ENCODE results near the gene GRID2. TPM values are rescaled to one million over a fixed set of nuclear protein-coding genes. Genes with fewer than 3 reads are reported as not detected.

The GRID2 gene
- total and polyA plus RNA-seq, 2 of the 4 experiments (the other 2 are of a cell fraction): under 0.01 TPM; not detected in 1

DNA sequence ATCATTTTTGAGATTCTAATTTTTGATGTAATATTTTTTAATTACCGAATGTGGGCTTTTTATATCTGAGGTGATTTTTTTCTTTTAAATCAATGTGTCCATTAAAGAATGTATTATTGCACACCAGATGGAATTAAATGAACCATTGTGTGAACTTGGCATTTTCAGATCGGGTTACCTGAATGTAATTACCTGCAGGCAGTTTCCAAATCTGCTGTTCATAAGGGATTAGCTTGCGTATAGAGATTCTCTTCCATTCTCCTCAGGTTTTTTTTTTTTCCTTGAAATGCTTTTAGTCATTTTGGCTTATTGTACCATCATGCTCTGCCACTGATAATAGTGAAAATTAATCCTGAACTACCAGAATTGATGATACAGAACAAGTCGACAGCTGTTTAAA, 1013.3 kb downstream of the GRID2 start:
- CTCF ChIA-PET: interaction anchor here (0.6 kb wide), 1 partner anchor 510 kb away, joined by 3 read pairs; no protein-coding TSS in a partner anchor
- dilution Hi-C loops (cut with HindIII; ENCODE audit: low sequenced_read_pairs, unreplicated experiment): no loop called here
- TF ChIP-seq RAD21 (IDR thresholded peaks at IDR 0.05; ENCODE audit: low read length) (no peak), RCOR1 (IDR thresholded peaks at IDR 0.05; ENCODE audit: insufficient replicate concordance, low read length) (no peak), SMC3 (IDR thresholded peaks at IDR 0.05; ENCODE audit: low read depth, low read length) (no peak), POLR2A (IDR thresholded peaks at IDR 0.05; ENCODE audit: low read depth, low read length) (no peak), USF2 (IDR thresholded peaks at IDR 0.05; ENCODE audit: low read depth, low read length) (no peak), CHD1 (IDR thresholded peaks at IDR 0.05; ENCODE audit: low read depth, low read length) (no peak), MAZ (IDR thresholded peaks at IDR 0.05; ENCODE audit: borderline replicate concordance, low read depth, low read length) (no peak), RFX5 (IDR thresholded peaks at IDR 0.05; ENCODE audit: low read depth, low read length) (no peak), MXI1 (IDR thresholded peaks at IDR 0.05; ENCODE audit: borderline replicate concordance, low read depth, low read length) (no peak), ELK1 (IDR thresholded peaks at IDR 0.05; ENCODE audit: borderline replicate concordance, low read depth, low read length) (no peak), BHLHE40 (IDR thresholded peaks at IDR 0.05; ENCODE audit: low read depth, low read length) (no peak), CEBPB (IDR thresholded peaks at IDR 0.05; ENCODE audit: low read depth, low read length) (no peak), MAFK (IDR thresholded peaks at IDR 0.05; ENCODE audit: low read depth, low read length) (no peak), NFE2L2 (IDR thresholded peaks at IDR 0.05; ENCODE audit: low read depth, low read length) (no peak), FOS (IDR thresholded peaks at IDR 0.05; ENCODE audit: low read depth, low read length) (no peak)
- TF ChIP-seq, protein P1, sequence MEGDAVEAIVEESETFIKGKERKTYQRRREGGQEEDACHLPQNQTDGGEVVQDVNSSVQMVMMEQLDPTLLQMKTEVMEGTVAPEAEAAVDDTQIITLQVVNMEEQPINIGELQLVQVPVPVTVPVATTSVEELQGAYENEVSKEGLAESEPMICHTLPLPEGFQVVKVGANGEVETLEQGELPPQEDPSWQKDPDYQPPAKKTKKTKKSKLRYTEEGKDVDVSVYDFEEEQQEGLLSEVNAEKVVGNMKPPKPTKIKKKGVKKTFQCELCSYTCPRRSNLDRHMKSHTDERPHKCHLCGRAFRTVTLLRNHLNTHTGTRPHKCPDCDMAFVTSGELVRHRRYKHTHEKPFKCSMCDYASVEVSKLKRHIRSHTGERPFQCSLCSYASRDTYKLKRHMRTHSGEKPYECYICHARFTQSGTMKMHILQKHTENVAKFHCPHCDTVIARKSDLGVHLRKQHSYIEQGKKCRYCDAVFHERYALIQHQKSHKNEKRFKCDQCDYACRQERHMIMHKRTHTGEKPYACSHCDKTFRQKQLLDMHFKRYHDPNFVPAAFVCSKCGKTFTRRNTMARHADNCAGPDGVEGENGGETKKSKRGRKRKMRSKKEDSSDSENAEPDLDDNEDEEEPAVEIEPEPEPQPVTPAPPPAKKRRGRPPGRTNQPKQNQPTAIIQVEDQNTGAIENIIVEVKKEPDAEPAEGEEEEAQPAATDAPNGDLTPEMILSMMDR (conservative IDR thresholded peaks at IDR 0.05; ENCODE audit: low read depth, low read length): no peak

More for the DNA sequence above, 1013.3 kb downstream of the GRID2 start:
- no peak overlapping the region for H3K9ac ChIP-seq (ENCODE audit: low read depth, low read length)
- no peaks in the 10 kb centered on the region for H3K9me3 ChIP-seq (ENCODE audit: control insufficient read depth, insufficient read depth, low read length)
- H2AK9ac ChIP-seq (replicated peaks; ENCODE audit: low read depth, low read length, poor library complexity): no peak overlapping the region
- H3K79me1 ChIP-seq (ENCODE audit: low read depth in 1 of 2, low read length in 2 of 2): no peaks in the 10 kb centered on the region
- POLR2A ChIA-PET (ENCODE audit: unreplicated experiment): no interaction called here
- WGBS, 2 experiments (ENCODE audit: extremely low coverage in 2 of 2, insufficient read length in 1 of 2): 60% methylated on average over 1 of the region's 4 CpGs; no CpG with 5 or more reads in 1 of the 2 experiments
- H2BK15ac ChIP-seq (ENCODE audit: low read depth, low read length): no peak overlapping the region
- H3K4me1 ChIP-seq (ENCODE audit: control insufficient read depth, insufficient read depth, low read length): no peaks in the 10 kb centered on the region
- no peak overlapping the region for H2BK20ac ChIP-seq (ENCODE audit: low read depth, low read length)
- no peaks in the 10 kb centered on the region for H3K36me3 ChIP-seq (ENCODE audit: control insufficient read depth, insufficient read depth, low read length)
- H4K8ac ChIP-seq (ENCODE audit: low read depth in 2 of 2, low read length in 2 of 2): no peak overlapping the region
- H2AFZ ChIP-seq (replicated peaks; ENCODE audit: low read length, poor library complexity): no peak overlapping the region
- H4K91ac ChIP-seq (ENCODE audit: insufficient read depth, low read depth, low read length): no peak overlapping the region
- no peak overlapping the region for H3K27ac ChIP-seq (ENCODE audit: insufficient read depth, low read length)
- H2BK120ac ChIP-seq (ENCODE audit: low read depth, low read length): no peak overlapping the region
- no peaks in the 10 kb centered on the region for H4K20me1 ChIP-seq (ENCODE audit: insufficient read depth, low read length)
- no peaks in the 10 kb centered on the region for H3K9me1 ChIP-seq (ENCODE audit: insufficient read depth, low read length)
- H3K56ac ChIP-seq (ENCODE audit: extremely low read depth, insufficient read depth, low read length): no peak overlapping the region
- no peak overlapping the region for H3K14ac ChIP-seq (replicated peaks; ENCODE audit: low read depth, low read length)
- H3K4me3 ChIP-seq (ENCODE audit: insufficient read depth, low read depth, low read length): no peak overlapping the region
- no peak overlapping the region for H3K4ac ChIP-seq (ENCODE audit: low read depth, low read length)
- no peaks in the 10 kb centered on the region for H3K27me3 ChIP-seq (ENCODE audit: control insufficient read depth, insufficient read depth, low read length)
- DNase-seq: no peak
- no peak overlapping the region for H2AK5ac ChIP-seq (ENCODE audit: low read depth, low read length)
- H3K23ac ChIP-seq (ENCODE audit: low read depth, low read length): no peak overlapping the region
- H4K5ac ChIP-seq (ENCODE audit: low read depth, low read length): no peak overlapping the region
- in situ Hi-C loops (cut with MboI; ENCODE audit: low sequenced_read_pairs) (no loop called here), intact Hi-C loops (cut with micrococcal nuclease) (no loop called here)
- BruUV-seq (replicated peaks): no TSS peak
- no peak overlapping the region for H3K4me2 ChIP-seq (ENCODE audit: low read depth, low read length)
- H2BK5ac ChIP-seq (ENCODE audit: low read depth, low read length, poor library complexity, severe bottlenecking): no peak overlapping the region
- no peak overlapping the region for H3K18ac ChIP-seq (ENCODE audit: low read depth, low read length)
- ATAC-seq (ENCODE audit: low read depth): no peak
